Mucosa of rectum (tissue), 2 donors: ENCODE results near the gene ACTG1.
A peak's percentile ranks its signal among the peaks of the same experiment; 100 is the strongest.

ENCODE experiments used
- H3K27ac ChIP-seq, 2 donors: one replicate each; pipeline ENCODE4 v1.7.0; 2013; ENCODE audit warnings: inconsistent platforms in 2 of 2, low read depth in 2 of 2, low read length in 2 of 2
- H3K27me3 ChIP-seq, 2 donors: one replicate each; pipeline ENCODE4 v1.7.0; 2013; ENCODE audit warnings: low read length in 2 of 2; ENCODE audit not compliant: control insufficient read depth in 2 of 2, insufficient read depth in 2 of 2
- H3K36me3 ChIP-seq, 2 donors: one replicate each; pipeline ENCODE4 v1.7.0; 2013; ENCODE audit warnings: low read length in 2 of 2; ENCODE audit not compliant: control insufficient read depth in 2 of 2, insufficient read depth in 2 of 2
- H3K4me1 ChIP-seq, 2 donors: one replicate each; pipeline ENCODE4 v1.7.0; 2013; ENCODE audit warnings: low read length in 2 of 2, mild to moderate bottlenecking in 1 of 2; ENCODE audit not compliant: control insufficient read depth in 2 of 2, insufficient read depth in 2 of 2
- H3K4me3 ChIP-seq, 2 donors: one replicate each; pipeline ENCODE4 v1.7.0; 2013; ENCODE audit warnings: low read length in 2 of 2
- H3K9ac ChIP-seq, 2 donors: one replicate each; pipeline ENCODE4 v1.7.0; 2013; ENCODE audit warnings: low read length in 2 of 2, low read depth in 1 of 2, mild to moderate bottlenecking in 1 of 2
- H3K9me3 ChIP-seq, 2 donors: one replicate each; pipeline ENCODE4 v1.7.0; 2013; ENCODE audit warnings: low read length in 2 of 2; ENCODE audit not compliant: control insufficient read depth in 2 of 2
- donor health status: healthy.
- donor health status: Normal muscosa, but diverticular disease.

ACTG1 gene

GRCh38 chr17:81487487-81488275 is 24.9 kb downstream of the ACTG1 start:
- Histone ChIP-seq H3K36me3 (no peaks in the 10 kb centered on the region), H3K27me3 (no peaks in the 10 kb centered on the region), H3K4me3 (peak overlapping the region; percentile 65 to 70), H3K27ac (peak overlapping the region; percentile 83 to 87), H3K9ac (peak overlapping the region; percentile 65 to 97), H3K4me1 (peaks cover 18 to 26% of the 10 kb centered on the region in 2 donors), H3K9me3 (no peaks in the 10 kb centered on the region)

GRCh38 chr17:81487089-81487486 is 25.5 kb downstream of the ACTG1 start:
- Histone ChIP-seq H3K27me3 (peaks cover 0 to 2% of the 10 kb centered on the region in 2 donors), H3K9ac (peak overlapping the region in 1 of 2 donors; percentile 97), H3K4me3 (peak overlapping the region in 1 of 2 donors; percentile 70), H3K36me3 (no peaks in the 10 kb centered on the region), H3K27ac (no peak overlapping the region), H3K4me1 (peaks cover 18 to 26% of the 10 kb centered on the region in 2 donors), H3K9me3 (no peaks in the 10 kb centered on the region)

GRCh38 chr17:81486199-81486810 is 26.3 kb downstream of the ACTG1 start:
- H3K36me3 ChIP-seq: no peaks in the 10 kb centered on the region
- peaks cover 0 to 5% of the 10 kb centered on the region in 2 donors for H3K27me3 ChIP-seq
- peaks cover 19 to 30% of the 10 kb centered on the region in 2 donors for H3K4me1 ChIP-seq
- H3K27ac ChIP-seq: no peak overlapping the region
- H3K9ac ChIP-seq: no peak overlapping the region
- H3K9me3 ChIP-seq: no peaks in the 10 kb centered on the region
- H3K4me3 ChIP-seq: no peak overlapping the region

DNA sequence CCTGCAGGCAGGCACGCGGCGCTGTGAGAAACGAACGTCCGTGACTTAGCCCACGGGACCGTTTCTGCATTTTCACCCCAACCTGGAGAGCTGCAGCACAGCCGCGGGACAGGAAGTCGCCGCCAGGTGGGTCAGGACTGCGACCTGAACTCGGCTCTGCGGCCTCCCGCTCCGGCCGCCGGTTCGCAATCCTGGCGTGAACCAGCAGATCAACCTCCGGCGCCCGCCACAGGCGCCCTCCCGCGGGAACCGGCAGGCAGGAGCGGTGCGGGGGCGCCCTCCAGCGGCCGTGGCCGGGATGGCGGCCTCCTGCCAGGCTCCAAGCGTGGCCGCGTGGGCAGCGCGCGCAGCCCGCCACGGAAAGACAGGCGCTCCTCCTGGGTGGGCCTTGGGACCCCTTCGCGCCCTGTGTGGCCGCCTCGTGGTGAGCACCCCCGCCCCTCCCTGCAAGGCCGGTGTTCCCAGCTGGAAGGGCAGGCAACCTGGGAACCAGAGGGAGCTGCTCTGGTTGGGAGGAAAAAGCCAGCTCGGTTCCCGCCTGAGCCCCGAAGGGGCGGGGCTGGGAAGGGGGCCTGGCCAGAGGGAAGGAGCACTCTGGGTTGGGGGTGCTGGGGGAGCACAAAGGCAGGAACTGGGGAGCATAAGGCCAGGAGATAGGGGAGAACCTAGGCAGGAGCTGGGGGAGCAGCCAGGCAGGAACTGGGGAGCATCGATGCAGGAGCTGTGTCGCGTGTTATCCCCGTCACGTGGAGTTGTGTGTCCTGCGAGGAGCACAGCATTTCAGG is 28.2 kb downstream of the ACTG1 start:
- peaks cover 5 to 6% of the 10 kb centered on the region in 2 donors for H3K27me3 ChIP-seq
- no peaks in the 10 kb centered on the region for H3K9me3 ChIP-seq
- H3K36me3 ChIP-seq: no peaks in the 10 kb centered on the region
- H3K9ac ChIP-seq: peak overlapping the region in 1 of 2 donors; percentile 40
- no peak overlapping the region for H3K27ac ChIP-seq
- peaks cover 19 to 27% of the 10 kb centered on the region in 2 donors for H3K4me1 ChIP-seq
- H3K4me3 ChIP-seq: peak overlapping the region; percentile 57 to 62

DNA sequence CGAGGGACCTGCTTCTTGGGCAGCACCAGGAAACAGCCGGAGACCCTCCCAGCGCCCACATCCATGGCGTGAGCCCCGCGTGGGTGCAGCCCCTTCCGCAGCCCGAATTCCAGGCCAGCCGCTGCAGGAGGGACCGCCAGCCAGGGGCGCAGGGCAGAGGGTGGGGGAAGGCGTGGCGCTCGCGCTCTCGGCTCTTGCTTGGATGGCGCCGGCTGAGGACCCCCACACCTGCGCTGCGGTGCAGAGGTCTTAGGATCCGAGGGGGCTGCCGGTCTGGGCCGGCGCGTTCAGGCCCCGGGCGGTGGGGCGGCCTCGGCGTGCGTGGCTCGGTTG is 28.8 kb downstream of the ACTG1 start:
- Histone ChIP-seq H3K27me3 (peaks cover 5 to 6% of the 10 kb centered on the region in 2 donors), H3K27ac (no peak overlapping the region), H3K9ac (peak overlapping the region in 1 of 2 donors; percentile 40), H3K9me3 (no peaks in the 10 kb centered on the region), H3K4me3 (peak overlapping the region; percentile 57 to 62), H3K4me1 (peaks cover 19 to 27% of the 10 kb centered on the region in 2 donors), H3K36me3 (no peaks in the 10 kb centered on the region)

DNA sequence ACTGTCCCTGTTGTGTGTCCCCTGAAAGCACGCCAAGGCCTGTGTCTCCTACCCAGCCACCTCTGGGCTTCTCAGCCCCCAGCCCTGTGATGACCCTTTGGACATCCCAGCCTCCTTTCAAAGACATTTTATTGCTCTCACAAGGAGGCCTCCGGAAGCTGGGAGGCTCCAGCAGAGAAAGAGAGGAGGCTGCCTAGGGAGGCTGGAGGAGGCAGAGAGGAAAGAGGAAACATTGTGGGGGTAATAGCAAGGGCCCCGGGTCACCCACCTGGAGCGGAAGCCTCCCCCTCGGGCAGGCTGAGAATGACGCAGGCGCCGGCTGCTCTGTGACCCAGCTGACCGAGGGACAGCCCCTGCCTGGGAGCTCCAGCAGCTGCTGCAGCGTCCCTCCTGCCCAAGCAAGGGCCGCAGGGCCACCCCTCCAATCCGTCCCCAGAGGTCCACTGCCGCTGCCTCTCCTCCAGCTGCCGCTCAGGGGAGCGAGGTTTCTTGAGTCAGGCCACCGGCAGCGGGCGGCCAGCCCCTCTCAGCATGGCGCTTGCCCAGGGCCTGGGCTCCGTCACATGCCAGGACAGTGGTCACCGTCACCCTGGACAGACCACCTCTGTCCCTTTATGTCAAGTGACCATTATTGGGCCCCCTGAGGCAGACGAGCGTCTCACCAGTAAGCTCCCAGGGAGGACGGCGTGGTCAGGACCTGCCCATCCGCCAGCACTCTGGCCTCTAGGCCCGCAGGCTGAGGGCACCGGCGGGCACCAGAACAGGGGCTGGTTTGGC is 29.3 kb downstream of the ACTG1 start:
- no peaks in the 10 kb centered on the region for H3K9me3 ChIP-seq
- H3K27me3 ChIP-seq: peaks cover 5 to 6% of the 10 kb centered on the region in 2 donors
- peak overlapping the region in 1 of 2 donors; percentile 40 for H3K9ac ChIP-seq
- H3K4me3 ChIP-seq: peak overlapping the region; percentile 13 to 57
- no peaks in the 10 kb centered on the region for H3K36me3 ChIP-seq
- peaks cover 17 to 24% of the 10 kb centered on the region in 2 donors for H3K4me1 ChIP-seq
- H3K27ac ChIP-seq: no peak overlapping the region

DNA sequence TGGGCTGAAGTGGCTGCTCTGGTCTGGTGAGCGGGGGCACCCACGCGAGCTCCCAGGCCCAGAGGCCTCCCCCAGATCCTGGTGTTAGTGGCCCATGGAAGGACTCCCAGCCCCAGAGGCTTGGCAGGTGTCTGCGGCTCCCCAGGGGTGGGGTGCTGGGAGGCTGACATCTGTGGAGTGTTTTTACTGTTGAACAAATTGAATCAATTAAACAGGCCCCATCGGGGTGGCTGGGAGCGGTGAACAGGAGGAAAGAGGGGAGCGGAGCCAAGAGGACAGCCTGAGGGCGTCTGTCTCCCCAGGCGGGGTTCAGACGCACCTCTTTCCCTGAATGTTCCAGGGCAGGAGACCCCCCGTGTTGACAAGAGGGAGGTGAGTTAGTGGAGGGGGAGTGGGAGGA is 29.9 kb downstream of the ACTG1 start:
- H3K4me3 ChIP-seq: no peak overlapping the region

GRCh38 chr17:81481815-81482505 is 30.6 kb downstream of the ACTG1 start:
- Histone ChIP-seq H3K9ac (peak overlapping the region in 1 of 2 donors; percentile 29), H3K9me3 (no peaks in the 10 kb centered on the region), H3K27ac (no peak overlapping the region), H3K27me3 (peaks cover 5 to 6% of the 10 kb centered on the region in 2 donors), H3K4me3 (peak overlapping the region in 1 of 2 donors; percentile 48), H3K36me3 (no peaks in the 10 kb centered on the region), H3K4me1 (peaks cover 11 to 20% of the 10 kb centered on the region in 2 donors)

More for the DNA sequence above, 29.9 kb downstream of the ACTG1 start:
- peaks cover 5 to 6% of the 10 kb centered on the region in 2 donors for H3K27me3 ChIP-seq
- no peaks in the 10 kb centered on the region for H3K36me3 ChIP-seq
- H3K27ac ChIP-seq: no peak overlapping the region
- H3K4me1 ChIP-seq: peaks cover 16 to 24% of the 10 kb centered on the region in 2 donors
- H3K9me3 ChIP-seq: no peaks in the 10 kb centered on the region
- no peak overlapping the region for H3K9ac ChIP-seq
